DMS 273 treated with DMSO at 0.1 percent for 48 hours (cell line): ENCODE data around the gene POMT1.
"Not testable (repeated sequence)": the region's sequence is repeated elsewhere in the genome, so short reads cannot be mapped to it uniquely, and the experiment has no call there.

Source experiments
- DNase-seq: peaks from one replicate; lab custom pipeline; 2025; lab: John Stamatoyannopoulos, UW

Gene POMT1

GRCh38 chr9:131502781-131503625 lies at the start of gene POMT1:
POMT1 (plus strand) TSS chr9:131502918; CDS start chr9:131504219, 1,301 bp downstream.
- DNase-seq: peak; percentile 82

DNA sequence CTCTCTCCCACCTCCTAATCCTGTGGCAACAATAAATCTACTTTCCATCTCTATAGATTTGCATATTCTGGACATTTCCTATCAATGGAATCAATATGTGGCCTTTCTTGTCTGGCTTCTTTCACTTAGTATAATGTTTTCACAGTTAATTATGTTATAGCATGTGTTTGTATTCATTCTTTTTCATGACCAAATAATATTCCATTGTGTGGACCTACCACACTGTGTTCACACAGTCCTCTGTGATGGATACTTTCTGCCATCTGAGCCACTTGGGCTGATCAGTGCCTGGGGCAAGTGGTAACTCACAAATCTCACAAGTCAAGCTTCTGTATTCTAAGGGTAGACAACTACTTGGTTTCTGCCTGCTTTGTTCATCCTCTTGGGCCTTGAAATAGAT lies 48.7 kb upstream of the POMT1 start:
- DNase-seq: no peak

DNA sequence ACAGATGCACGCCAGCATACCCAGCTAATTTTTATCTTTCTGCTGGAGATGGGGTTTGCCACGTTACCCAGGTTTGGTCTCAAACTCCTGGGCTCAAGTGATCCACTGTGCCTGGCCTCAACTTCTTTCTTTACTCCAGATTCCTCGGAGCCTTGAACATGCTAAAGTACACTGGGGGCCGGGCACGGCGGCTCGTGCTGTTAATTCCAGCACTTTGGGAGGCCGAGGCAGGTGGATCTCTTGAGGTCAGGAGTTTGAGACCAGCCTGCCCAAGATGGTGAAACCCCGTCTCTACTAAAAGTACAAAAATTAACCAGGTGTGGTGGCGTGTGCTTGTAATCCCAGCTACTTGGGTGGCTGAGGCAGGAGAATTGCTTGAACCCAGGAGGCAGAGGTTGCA lies 47.1 kb upstream of the POMT1 start:
- not testable (repeated sequence) for DNase-seq

- no peak for DNase-seq
Observed at GRCh38 chr9:131457746-131458145, 45.0 kb upstream of the POMT1 start.

DNA sequence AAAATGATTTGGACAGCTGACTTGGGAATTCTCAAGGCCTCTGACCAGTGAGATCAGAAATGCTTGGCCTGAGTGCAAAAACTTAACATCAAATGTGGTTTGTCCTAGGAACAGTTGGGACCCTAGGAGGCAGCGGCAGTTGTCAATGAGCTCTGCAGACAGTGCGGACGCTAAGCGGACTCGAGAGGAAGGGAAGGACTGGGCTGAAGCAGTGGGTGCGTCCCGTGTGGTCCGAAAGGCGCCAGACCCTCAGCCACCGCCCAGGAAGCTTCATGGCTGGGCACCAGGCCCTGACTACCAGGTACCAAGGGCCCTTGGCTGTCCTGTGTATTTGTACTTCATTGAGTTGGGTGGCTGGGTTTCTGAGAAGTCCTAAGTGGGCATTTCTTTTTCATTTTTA lies 43.7 kb upstream of the POMT1 start:
- no peak for DNase-seq

GRCh38 chr9:131461166-131461565 lies 41.6 kb upstream of the POMT1 start:
- no peak for DNase-seq

DNA sequence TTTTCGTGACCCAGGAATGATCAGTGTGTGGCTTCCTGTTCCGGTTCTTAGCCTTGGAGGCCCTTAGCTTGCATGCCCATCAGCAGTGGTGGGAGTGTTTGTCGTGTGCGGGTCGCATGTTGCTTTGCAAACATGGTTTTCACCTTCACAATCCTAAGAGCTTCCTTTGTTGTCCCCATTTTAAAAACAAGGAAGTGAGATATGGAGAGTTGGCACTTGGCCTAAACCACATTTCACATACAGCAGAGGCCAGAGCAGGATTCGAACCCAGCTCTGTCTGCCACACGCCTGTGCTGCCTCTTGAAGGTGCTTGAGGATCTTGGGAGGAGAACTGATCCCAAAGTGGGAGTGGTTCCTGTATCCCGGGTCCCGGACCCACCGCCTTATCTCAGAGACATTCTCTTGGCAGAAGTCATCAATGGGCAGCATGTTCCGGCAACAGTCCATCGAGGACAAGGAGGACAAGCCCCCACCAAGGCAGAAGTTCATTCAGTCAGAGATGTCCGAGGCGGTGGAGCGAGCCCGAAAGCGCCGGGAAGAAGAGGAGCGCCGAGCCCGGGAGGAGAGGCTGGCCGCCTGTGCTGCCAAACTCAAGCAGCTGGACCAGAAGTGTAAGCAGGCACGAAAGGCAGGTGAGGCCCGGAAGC lies 38.2 kb upstream of the POMT1 start:
- DNase-seq: no peak

- DNase-seq: no peak
Observed at GRCh38 chr9:131465401-131465800, 37.3 kb upstream of the POMT1 start.

DNA sequence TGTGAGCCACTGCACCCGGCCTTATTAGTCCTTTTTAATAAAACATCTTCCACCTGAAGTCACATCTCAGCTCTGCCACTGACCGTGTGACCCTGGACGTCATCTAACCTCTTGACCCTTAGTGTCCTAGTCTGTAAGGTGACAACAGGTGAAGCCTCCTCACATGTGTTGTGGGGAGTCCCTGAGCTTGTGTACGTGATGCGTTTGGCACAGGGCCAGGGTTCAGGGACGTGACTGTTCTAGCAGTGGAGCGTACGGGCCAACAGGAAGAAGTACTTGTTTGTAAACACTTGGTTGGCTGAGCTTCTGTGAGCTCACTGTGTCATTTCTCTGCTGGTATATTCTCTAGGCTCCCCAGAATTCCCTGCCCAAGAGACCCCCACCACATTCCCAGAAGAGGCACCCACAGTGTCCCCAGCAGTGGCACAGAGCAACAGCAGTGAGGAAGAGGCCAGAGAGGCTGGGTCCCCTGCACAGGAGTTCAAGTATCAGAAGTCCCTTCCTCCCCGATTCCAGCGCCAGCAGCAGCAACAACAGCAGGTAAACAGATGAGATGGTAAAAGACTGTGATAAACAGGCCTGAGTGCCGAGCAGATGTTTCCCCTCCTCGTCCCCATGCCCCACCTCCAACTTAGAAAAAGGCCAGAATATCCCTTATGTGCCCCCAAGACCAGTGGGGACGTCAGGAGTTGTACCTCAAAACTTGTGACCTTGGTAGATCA lies 35.3 kb upstream of the POMT1 start:
- no peak for DNase-seq

DNA sequence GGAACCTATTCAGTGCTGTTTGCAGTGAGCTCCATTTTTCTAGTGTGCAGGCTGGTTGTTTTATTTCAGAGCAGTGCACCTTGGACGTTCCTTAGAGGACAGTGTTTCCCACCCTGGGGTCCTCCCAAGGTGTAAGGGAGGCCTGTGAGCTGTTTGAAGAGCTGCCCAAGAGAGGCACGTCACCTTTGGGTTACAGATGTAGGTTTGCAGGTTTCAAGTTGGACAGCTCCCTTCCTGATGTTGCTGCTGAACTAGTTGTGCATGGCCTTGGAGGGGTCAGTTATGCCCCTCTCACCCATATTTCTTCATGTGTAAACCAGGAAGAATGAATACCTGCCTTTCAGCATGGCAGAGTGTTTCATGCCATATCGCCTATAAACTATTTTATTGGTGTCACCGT lies 34.7 kb upstream of the POMT1 start:
- DNase-seq: no peak

- DNase-seq: no peak
Observed at GRCh38 chr9:131469356-131469755, 33.4 kb upstream of the POMT1 start.

DNA sequence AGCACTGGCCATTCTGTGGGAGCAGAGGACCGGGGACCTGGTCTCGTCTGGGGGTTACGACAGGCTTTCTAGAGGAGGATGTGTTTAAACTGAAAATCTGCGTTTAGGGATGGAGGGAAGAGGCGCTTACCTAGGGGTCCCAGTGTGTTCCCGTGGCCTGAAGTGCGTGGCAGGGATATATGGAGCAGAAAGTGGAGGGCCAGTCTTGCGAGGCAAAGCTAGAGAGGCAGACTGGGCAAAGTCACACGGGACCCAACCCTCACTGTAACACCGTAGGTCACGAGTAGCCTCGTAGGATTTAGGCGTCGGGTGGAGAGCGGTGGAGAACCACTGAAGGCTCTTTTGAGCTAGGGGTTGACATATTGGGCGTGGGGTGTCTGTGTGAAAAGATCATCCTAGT lies 32.8 kb upstream of the POMT1 start:
- DNase-seq: no peak

GRCh38 chr9:131470581-131470991 lies 32.1 kb upstream of the POMT1 start:
- DNase-seq: no peak

DNA sequence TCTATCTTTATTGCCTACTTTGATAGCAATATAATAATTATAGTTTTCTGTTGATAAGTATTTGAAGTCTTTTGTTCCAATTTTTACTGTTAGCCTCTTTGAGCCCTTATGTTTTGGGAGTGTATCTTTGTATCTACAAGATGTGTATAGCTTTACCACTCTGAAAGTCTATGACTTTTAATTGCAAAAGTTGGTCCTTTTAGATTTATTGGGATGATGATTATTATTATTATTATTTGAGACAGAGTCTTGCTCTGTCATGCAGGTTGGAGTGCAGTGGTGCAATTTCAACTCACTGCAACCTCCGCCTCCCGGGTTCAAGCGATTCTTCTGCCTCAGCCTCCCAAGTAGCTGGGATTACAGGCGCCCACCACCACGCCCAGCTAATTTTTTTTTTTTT lies 30.6 kb upstream of the POMT1 start:
- DNase-seq: not testable (repeated sequence)

GRCh38 chr9:131473198-131473885 lies 29.4 kb upstream of the POMT1 start:
- DNase-seq: no peak

GRCh38 chr9:131473891-131474290 lies 28.8 kb upstream of the POMT1 start:
- DNase-seq: no peak

DNA sequence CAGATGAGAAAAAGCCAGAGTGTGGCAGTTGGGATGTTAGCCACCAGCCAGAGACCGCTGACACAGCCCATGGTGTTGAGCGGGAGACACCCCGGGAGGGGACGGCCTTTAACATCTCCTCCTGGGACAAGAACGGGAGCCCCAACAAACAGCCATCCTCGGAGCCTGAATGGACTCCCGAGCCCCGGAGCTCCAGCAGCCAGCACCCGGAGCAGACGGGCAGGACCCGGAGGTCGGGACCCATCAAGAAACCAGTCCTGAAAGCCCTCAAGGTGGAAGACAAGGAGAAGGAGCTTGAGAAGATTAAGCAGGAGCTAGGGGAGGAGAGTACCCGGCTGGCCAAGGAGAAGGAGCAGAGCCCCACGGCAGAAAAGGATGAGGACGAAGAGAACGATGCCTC lies 28.0 kb upstream of the POMT1 start:
- DNase-seq: no peak

DNA sequence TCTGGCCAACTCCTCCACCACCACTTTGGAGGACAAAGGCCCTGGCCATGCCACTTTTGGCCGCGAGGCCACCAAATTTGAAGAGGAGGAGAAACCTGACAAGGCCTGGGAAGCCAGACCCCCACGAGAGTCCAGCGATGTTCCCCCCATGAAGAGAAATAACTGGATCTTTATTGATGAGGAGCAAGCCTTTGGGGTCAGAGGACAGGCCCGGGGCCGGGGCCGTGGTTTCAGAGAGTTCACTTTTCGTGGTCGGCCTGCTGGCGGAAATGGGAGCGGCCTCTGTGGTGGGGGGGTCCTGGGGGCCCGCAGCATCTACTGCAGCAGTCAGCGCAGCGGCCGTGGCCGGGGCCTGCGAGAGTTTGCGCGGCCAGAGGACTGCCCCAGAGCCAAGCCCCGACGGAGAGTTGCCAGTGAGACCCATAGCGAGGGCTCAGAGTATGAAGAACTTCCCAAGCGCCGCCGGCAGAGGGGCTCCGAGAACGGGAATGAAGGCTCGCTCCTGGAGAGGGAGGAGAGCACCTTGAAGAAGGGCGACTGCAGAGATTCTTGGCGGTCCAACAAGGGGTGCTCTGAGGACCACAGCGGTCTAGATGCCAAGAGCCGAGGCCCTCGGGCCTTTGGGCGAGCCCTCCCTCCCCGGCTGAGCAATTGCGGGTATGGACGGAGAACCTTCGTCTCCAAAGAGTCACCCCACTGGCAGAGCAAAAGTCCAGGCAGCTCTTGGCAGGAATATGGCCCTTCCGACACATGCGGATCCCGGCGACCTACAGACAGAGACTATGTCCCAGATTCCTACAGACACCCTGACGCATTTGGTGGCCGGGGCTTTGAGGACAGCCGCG lies 27.4 kb upstream of the POMT1 start:
- DNase-seq: no peak

GRCh38 chr9:131475956-131476776 lies 26.6 kb upstream of the POMT1 start:
- DNase-seq: no peak

GRCh38 chr9:131476777-131477345 lies 25.9 kb upstream of the POMT1 start:
- DNase-seq: no peak
